22Rv1 (cell line): Measurements from ENCODE around the gene SLC22A15.

ENCODE experiments used
- H3K27ac ChIP-seq: fragments of 450-650 bp; 2 replicates; pipeline ENCODE4 v1.5.1; 2017
- CTCF ChIP-seq: fragments of 450-650 bp; IDR thresholded peaks from 2 replicates; pipeline ENCODE4 v1.5.1; 2017; ENCODE audit warnings: mild to moderate bottlenecking
- ZFX ChIP-seq: fragments of 450-650 bp; IDR thresholded peaks from 2 replicates; pipeline ENCODE4 v1.6.1; 2017; ENCODE audit warnings: antibody characterized with exemption, borderline replicate concordance

SLC22A15 gene

DNA sequence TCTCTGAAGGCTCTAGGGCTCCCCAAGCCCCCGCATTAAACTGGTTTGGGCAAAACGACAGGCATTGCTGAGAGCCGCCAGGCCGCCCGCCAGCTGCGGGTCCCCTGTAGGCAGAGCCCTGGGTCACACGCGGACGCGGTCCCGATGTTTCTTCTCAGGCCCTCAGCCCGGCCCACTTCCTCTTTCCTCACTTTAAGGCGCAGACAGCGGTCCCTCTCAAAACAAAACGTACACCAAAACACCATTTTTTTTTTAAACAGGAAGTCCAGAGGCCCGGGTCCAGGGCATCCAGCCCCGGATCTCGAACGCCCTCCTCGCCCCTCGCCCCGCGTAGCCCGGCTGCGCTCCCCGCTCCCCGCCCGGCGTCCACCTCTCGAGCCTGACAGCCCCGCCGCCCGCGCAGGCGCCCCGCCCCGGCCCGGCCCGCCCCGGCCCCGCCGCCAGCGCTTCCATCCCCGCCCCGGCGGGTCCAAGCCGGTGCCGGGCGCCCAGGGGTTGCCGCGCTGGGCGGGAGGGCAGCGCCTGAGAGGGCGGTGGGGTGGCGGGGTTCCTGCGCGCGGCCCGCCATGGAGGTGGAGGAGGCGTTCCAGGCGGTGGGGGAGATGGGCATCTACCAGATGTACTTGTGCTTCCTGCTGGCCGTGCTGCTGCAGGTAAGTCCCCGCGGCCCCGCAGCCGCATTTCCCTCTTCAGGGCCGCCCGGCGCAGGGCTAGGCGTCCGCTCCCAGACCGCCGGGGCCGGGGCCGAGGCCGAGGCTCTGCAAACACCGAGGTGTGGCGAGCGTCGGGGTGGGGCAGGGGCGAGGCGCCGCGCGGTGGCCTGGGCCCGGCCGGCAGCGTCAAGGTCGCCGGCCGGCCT, at the start of gene SLC22A15:
SLC22A15 (plus strand) TSS at position 452 of the 859 bp plus-strand sequence; CDS start at position 567, 115 bp downstream.
- no peak for TF ChIP-seq CTCF
- no peak for TF ChIP-seq ZFX
- no peak within 1 kb of the TSS for H3K27ac ChIP-seq

- TF ChIP-seq CTCF (no peak), ZFX (no peak)
- H3K27ac ChIP-seq: no peak overlapping the region
Observed at GRCh38 chr1:115927971-115928370, 48.3 kb upstream of the SLC22A15 start.

DNA sequence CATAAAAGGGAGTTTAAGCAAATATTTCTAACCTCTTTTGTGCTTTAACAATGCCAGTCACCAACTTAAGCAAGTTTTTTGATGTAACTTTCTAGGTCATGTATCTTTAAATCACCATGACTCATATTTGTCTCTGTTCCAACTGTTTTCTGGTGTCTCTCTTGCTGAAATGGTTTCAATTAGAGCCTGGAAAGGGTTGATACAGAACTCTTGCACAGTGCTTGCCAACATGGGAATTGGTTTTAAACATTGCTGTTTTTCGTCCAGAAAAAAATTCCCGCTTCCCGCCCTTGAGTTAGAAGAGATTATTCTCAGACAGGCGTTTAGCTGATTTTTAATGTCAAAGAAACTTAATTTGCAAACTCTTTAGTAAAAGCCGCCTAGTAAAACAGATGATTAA, 46.4 kb upstream of the SLC22A15 start:
- no peak overlapping the region for H3K27ac ChIP-seq
- TF ChIP-seq CTCF: no peak

GRCh38 chr1:115933625-115934024, 42.7 kb upstream of the SLC22A15 start:
- no peak overlapping the region for H3K27ac ChIP-seq
- TF ChIP-seq CTCF (no peak), ZFX (no peak)

- TF ChIP-seq CTCF (no peak), ZFX (no peak)
Observed at GRCh38 chr1:115939455-115939854, 36.9 kb upstream of the SLC22A15 start.

DNA sequence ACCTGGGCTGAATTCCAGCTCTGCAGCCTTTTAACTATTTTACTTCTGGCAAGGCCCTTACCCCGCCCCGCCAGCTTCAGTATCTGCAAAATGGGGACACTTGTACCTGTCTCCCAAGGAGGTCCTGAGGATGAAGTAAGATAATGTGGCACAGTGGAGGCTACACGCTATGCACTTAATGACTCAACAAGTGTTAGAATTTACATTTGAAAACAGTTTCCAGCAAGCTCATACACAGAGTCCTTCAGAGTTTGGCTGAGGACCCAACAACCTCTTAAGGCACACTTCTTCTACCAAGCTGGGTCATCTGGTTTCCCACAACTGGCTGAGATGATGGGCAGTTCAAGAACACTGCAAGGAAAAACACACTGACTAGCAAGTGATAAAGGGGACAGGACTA, 30.2 kb upstream of the SLC22A15 start:
- no peak for TF ChIP-seq CTCF
- H3K27ac ChIP-seq: no peak overlapping the region

More at GRCh38 chr1:115939455-115939854, 36.9 kb upstream of the SLC22A15 start:
- no peak overlapping the region for H3K27ac ChIP-seq

DNA sequence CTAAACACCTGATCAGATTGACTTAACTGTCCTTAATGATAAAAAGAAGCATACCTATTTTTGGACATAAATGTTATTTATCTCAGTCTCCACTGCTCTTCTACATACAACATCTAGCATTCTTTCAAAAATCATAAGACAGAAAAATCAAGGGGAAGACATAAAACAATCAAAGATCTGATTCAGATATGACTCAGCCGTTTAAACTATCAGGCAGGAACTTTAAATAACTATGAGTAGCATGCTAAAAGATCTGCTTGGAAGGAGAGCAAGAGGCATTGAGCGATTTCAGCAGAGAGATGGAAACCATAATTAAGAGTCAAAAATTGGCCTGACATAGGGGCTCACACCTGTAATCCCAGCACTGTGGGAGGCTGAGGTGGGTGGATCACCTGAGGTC, 27.2 kb upstream of the SLC22A15 start:
- no peak overlapping the region for H3K27ac ChIP-seq
- TF ChIP-seq CTCF: no peak
- no peak for TF ChIP-seq ZFX
